RWPE2 (cell line): Measurements from ENCODE around the gene STARD9.

Source experiments
- ATAC-seq: fragments of 200-7000 bp; cut with Tn5 transposase; 3 replicates; pipeline ENCODE4 v1.9.1; 2021; ENCODE audit warnings: low read depth
- DNase-seq: peaks from one replicate; pipeline ENCODE4 v3.0.0-alpha.2; 2020; ENCODE audit warnings: low spot score
- H3K27ac ChIP-seq: fragments of 450-650 bp; 2 replicates; pipeline ENCODE4 v1.5.1; 2017; ENCODE audit warnings: mild to moderate bottlenecking; ENCODE audit not compliant: poor library complexity, severe bottlenecking
- H3K27me3 ChIP-seq: fragments of 250-450 bp; sonication (Bioruptor Pico); 2 replicates; pipeline ENCODE4 v1.5.1; 2021; ENCODE audit warnings: mild to moderate bottlenecking, moderate library complexity; ENCODE audit not compliant: insufficient read depth, poor library complexity, severe bottlenecking
- H3K36me3 ChIP-seq: fragments of 250-450 bp; sonication (Bioruptor Pico); 2 replicates; pipeline ENCODE4 v1.5.1; 2020; ENCODE audit warnings: low read depth, mild to moderate bottlenecking, moderate library complexity
- H3K4me1 ChIP-seq: fragments of 250-450 bp; sonication (Bioruptor Pico); 2 replicates; pipeline ENCODE4 v1.5.1; 2021; ENCODE audit warnings: mild to moderate bottlenecking, moderate library complexity; ENCODE audit not compliant: insufficient read depth, poor library complexity, severe bottlenecking
- H3K4me3 ChIP-seq: fragments of 250-450 bp; sonication (Bioruptor Pico); 2 replicates; pipeline ENCODE4 v1.5.1; 2021; ENCODE audit warnings: mild to moderate bottlenecking, moderate library complexity; ENCODE audit not compliant: severe bottlenecking
- H3K9me3 ChIP-seq: fragments of 250-450 bp; sonication (Bioruptor Pico); 2 replicates; pipeline ENCODE4 v1.5.1; 2021; ENCODE audit warnings: mild to moderate bottlenecking, moderate library complexity; ENCODE audit not compliant: severe bottlenecking
- TF ChIP-seq, protein P1 (sequence below): fragments of 450-650 bp; IDR thresholded peaks from one replicate; pipeline ENCODE4 v1.5.1; 2017; ENCODE audit warnings: mild to moderate bottlenecking, moderate library complexity; ENCODE audit not compliant: poor library complexity, severe bottlenecking

Gene STARD9

GRCh38 chr15:42719043-42719442 is 143.6 kb downstream of the STARD9 start:
- no peak for ATAC-seq
- H3K27ac ChIP-seq = no peak overlapping the region
- peaks cover 17% of the 10 kb centered on the region for H3K36me3 ChIP-seq
- no peaks in the 10 kb centered on the region for H3K27me3 ChIP-seq
- H3K4me1 ChIP-seq = peaks cover 6% of the 10 kb centered on the region
- H3K9me3 ChIP-seq = no peaks in the 10 kb centered on the region
- no peak overlapping the region for H3K4me3 ChIP-seq
- no peak for DNase-seq
- TF ChIP-seq, protein P1, sequence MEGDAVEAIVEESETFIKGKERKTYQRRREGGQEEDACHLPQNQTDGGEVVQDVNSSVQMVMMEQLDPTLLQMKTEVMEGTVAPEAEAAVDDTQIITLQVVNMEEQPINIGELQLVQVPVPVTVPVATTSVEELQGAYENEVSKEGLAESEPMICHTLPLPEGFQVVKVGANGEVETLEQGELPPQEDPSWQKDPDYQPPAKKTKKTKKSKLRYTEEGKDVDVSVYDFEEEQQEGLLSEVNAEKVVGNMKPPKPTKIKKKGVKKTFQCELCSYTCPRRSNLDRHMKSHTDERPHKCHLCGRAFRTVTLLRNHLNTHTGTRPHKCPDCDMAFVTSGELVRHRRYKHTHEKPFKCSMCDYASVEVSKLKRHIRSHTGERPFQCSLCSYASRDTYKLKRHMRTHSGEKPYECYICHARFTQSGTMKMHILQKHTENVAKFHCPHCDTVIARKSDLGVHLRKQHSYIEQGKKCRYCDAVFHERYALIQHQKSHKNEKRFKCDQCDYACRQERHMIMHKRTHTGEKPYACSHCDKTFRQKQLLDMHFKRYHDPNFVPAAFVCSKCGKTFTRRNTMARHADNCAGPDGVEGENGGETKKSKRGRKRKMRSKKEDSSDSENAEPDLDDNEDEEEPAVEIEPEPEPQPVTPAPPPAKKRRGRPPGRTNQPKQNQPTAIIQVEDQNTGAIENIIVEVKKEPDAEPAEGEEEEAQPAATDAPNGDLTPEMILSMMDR = no peak

DNA sequence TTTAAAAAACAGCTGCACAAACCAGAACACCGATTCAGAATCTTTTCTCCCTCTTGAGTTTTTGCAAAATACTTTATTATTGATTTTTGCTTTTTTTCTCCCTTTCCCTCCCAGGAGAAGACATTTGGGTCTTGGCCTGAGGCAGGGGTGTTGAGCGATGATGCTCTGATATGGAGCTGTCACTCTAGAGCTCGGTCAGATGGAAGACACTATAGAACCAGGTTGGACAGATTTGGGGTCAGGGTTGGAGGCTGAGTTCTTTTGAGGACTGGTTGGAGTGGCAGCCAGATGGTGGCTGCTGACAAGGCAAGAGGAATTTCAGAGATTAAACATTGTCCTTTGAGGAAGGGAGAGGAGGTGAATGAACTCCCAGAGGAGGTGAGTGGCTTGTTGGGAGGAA is 144.7 kb downstream of the STARD9 start:
- Histone ChIP-seq H3K9me3 (no peaks in the 10 kb centered on the region), H3K4me3 (no peak overlapping the region), H3K27me3 (no peaks in the 10 kb centered on the region), H3K4me1 (peaks cover 6% of the 10 kb centered on the region), H3K27ac (no peak overlapping the region), H3K36me3 (peaks cover 27% of the 10 kb centered on the region)
- ATAC-seq (no peak), DNase-seq (no peak)
- TF ChIP-seq, protein P1 = no peak

GRCh38 chr15:42721016-42721415 is 145.6 kb downstream of the STARD9 start:
- H3K27me3 ChIP-seq = no peaks in the 10 kb centered on the region
- peaks cover 6% of the 10 kb centered on the region for H3K4me1 ChIP-seq
- H3K4me3 ChIP-seq = no peak overlapping the region
- no peaks in the 10 kb centered on the region for H3K9me3 ChIP-seq
- no peak overlapping the region for H3K27ac ChIP-seq
- H3K36me3 ChIP-seq = peaks cover 33% of the 10 kb centered on the region
- peak; percentile 72 for DNase-seq
- ATAC-seq = peak; percentile 69
- TF ChIP-seq, protein P1 = no peak

DNA sequence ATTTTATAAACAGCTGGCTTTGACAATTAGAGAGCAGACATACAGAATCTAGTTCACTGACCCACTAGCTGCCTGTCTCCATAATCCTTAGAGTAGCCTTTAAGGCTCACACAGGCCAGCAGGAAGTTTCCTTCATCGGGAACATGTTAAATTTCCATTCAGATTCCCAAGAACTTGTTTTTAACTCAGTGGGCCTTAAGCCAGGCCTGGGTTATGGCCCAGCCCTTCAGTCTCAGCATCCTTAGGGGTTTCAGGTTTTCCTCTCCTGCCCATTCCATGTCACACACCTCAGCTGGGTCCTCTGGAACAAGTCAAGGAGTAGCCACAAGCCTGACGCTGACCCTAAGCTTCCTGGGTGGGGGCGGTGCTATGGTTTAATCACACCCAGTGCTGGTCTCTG is 146.5 kb downstream of the STARD9 start:
- TF ChIP-seq, protein P1 = no peak
- peaks cover 6% of the 10 kb centered on the region for H3K4me1 ChIP-seq
- ATAC-seq = no peak
- H3K36me3 ChIP-seq = peaks cover 42% of the 10 kb centered on the region
- H3K4me3 ChIP-seq = no peak overlapping the region
- no peak overlapping the region for H3K27ac ChIP-seq
- no peaks in the 10 kb centered on the region for H3K27me3 ChIP-seq
- DNase-seq = peak; percentile 52
- no peaks in the 10 kb centered on the region for H3K9me3 ChIP-seq

DNA sequence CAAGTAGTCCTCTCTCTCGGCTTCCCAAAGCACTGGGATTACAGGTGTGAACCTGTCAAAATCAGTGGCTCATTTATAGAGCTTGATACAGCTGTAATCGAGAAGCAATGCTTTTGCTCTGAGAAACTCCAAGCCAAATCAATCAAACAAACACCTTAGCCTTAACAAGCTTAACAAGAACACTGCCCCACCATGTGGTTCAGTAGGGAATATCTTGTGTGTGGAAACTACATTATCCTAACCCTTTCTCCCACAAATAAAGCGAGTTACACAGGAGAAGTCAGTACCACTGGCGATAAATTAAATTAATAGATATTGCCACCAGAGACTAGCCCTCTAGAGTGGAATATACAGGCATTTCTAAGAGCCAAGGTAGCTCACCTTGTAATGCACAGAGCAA is 147.7 kb downstream of the STARD9 start:
- Histone ChIP-seq H3K27me3 (no peaks in the 10 kb centered on the region), H3K4me3 (no peak overlapping the region), H3K36me3 (peaks cover 54% of the 10 kb centered on the region), H3K9me3 (no peaks in the 10 kb centered on the region), H3K27ac (no peak overlapping the region), H3K4me1 (peaks cover 6% of the 10 kb centered on the region)
- TF ChIP-seq, protein P1 = peak; percentile 50
- no peak for ATAC-seq
- no peak for DNase-seq
